K562 (cell line): Measurements from ENCODE around the gene ELMO3. TPM values are rescaled to one million over a fixed set of nuclear protein-coding genes. Genes with fewer than 3 reads are reported as not detected.
A peak's percentile ranks its signal among the peaks of the same experiment; 100 is the strongest.

Experiments used
- BRD9 ChIP-seq: fragments of 450-650 bp; IDR thresholded peaks from 2 replicates; pipeline ENCODE4 v1.6.1; 2018; ENCODE audit warnings: low read depth; ENCODE audit not compliant: partially characterized antibody
- C11orf30 ChIP-seq: fragments of 450-650 bp; IDR thresholded peaks from 2 replicates; pipeline ENCODE4 v1.6.1; 2016; ENCODE audit warnings: low read depth, mild to moderate bottlenecking
- EHMT2 ChIP-seq: fragments of 450-650 bp; IDR thresholded peaks from 2 replicates; pipeline ENCODE4 v1.6.1; 2018; ENCODE audit warnings: antibody characterized with exemption
- ETV1 ChIP-seq: fragments of 450-650 bp; conservative IDR thresholded peaks from 2 replicates; pipeline ENCODE4 v1.6.1; 2016; ENCODE audit warnings: missing genetic modification characterization, control low read depth, low read depth, missing compliant biosample characterization
- FOXA3 ChIP-seq, 2 experiments: fragments of 450-650 bp in 1 of 2; sonication (generic) in 1 of 2; formaldehyde crosslinking; IDR thresholded peaks in 1 of 2; conservative IDR thresholded peaks in 1 of 2; 2 replicates each; pipeline versions ENCODE4 v1.4.0 to v1.8.0; 2020 to 2022; ENCODE audit warnings: mild to moderate bottlenecking in 2 of 2, missing genetic modification reagents in 1 of 2
- FOXK2 ChIP-seq, 2 experiments: fragments of 450-650 bp; IDR thresholded peaks in 1 of 2; conservative IDR thresholded peaks in 1 of 2; 2 replicates each; pipeline ENCODE4 v1.6.1; 2016; ENCODE audit warnings: low read depth in 2 of 2, mild to moderate bottlenecking in 1 of 2
- HMG20A ChIP-seq: fragments of 450-650 bp; formaldehyde crosslinking; conservative IDR thresholded peaks from 2 replicates; pipeline ENCODE4 v1.4.0; 2020; ENCODE audit warnings: mild to moderate bottlenecking, mixed read lengths
- HNRNPLL ChIP-seq: fragments of 200-400 bp; formaldehyde crosslinking; IDR thresholded peaks from 2 replicates; pipeline ENCODE4 v1.6.1; 2017; ENCODE audit warnings: low read length, low read depth, mild to moderate bottlenecking; ENCODE audit not compliant: poor library complexity, severe bottlenecking
- MYC ChIP-seq, 2 experiments: fragments of 250-450 bp in 1 of 2; sonication (Bioruptor Pico) in 1 of 2; IDR thresholded peaks; 2 replicates each; pipeline versions ENCODE4 v1.5.1 to v1.6.1; 2012 to 2021; ENCODE audit warnings: low read depth in 2 of 2, borderline replicate concordance in 1 of 2, improper control_type of control experiment in 1 of 2, low read length in 1 of 2, mild to moderate bottlenecking in 1 of 2, moderate library complexity in 1 of 2
- NFYB ChIP-seq: IDR thresholded peaks from 2 replicates; pipeline ENCODE4 v1.6.1; 2011; ENCODE audit warnings: mild to moderate bottlenecking, moderate library complexity; ENCODE audit not compliant: insufficient read length; ENCODE audit errors: extremely low read depth
- POLR2AphosphoS5 ChIP-seq: IDR thresholded peaks from 2 replicates; pipeline ENCODE4 v1.6.1; 2011; ENCODE audit warnings: mild to moderate bottlenecking, low read depth, low read length, moderate library complexity; ENCODE audit not compliant: control insufficient read depth, insufficient read depth
- POLR2G ChIP-seq: fragments of 200-400 bp; formaldehyde crosslinking; IDR thresholded peaks from 2 replicates; pipeline ENCODE4 v1.6.1; 2017; ENCODE audit warnings: low read depth, mild to moderate bottlenecking, antibody characterized with exemption, low read length, moderate library complexity
- TEAD1 ChIP-seq, 2 experiments: fragments of 450-650 bp in 1 of 2; sonication (generic) in 1 of 2; formaldehyde crosslinking; IDR thresholded peaks; 2 replicates each; pipeline versions ENCODE4 v1.4.0 to v1.8.0; 2020 to 2022; ENCODE audit warnings: mild to moderate bottlenecking in 2 of 2, missing genetic modification reagents in 1 of 2
- ZNF263 ChIP-seq: sonication (generic); formaldehyde crosslinking; IDR thresholded peaks from 2 replicates; pipeline ENCODE4 v1.8.0; 2022; ENCODE audit warnings: mild to moderate bottlenecking, missing genetic modification reagents, borderline replicate concordance
- ZNF311 ChIP-seq: fragments of 250-450 bp; sonication (Bioruptor Pico); IDR thresholded peaks from 2 replicates; pipeline ENCODE4 v1.4.0; 2020; ENCODE audit warnings: mild to moderate bottlenecking, moderate library complexity
- polyA plus RNA-seq, 8 experiments: library from polyadenylated mRNA; depleted of rRNA in 4 of 8; stranded (reverse) in 5 of 8; unstranded in 3 of 8; fragments of >200 nt; fragmentation: Nextera tagmentation in 2 of 8; fragmentation: Illumina TruSeq in 1 of 8; extraction: Ambion mirVana in 2 of 8; extraction: Trizol in 1 of 8; gene quantifications; 2 replicates each; pipeline versions ENCODE4 v1.2.1 to v1.2.3, GENCODE V29; 2011 to 2014; ENCODE audit warnings: inconsistent platforms in 1 of 8, missing spikeins in 1 of 8
- total RNA-seq, 7 experiments: library from RNA; depleted of rRNA in 6 of 7; stranded (reverse); fragments of >200 nt in 6 of 7; fragmentation: Illumina TruSeq in 2 of 7; extraction: Trizol in 2 of 7; gene quantifications; 2 replicates each; pipeline versions ENCODE4 v1.2.1 to v1.2.3, GENCODE V29; 2011 to 2021; ENCODE audit warnings: low replicate concordance in 1 of 7
- TF ChIP-seq, protein P1 (sequence below): fragments of 450-650 bp; IDR thresholded peaks from 2 replicates; pipeline ENCODE4 v1.6.1; 2018; ENCODE audit not compliant: partially characterized antibody
- TF ChIP-seq, protein P2 (sequence below): fragments of 200-800 bp; sonication (Bioruptor generic); IDR thresholded peaks from 2 replicates; pipeline ENCODE4 v1.6.1; 2016; ENCODE audit warnings: missing genetic modification characterization, missing compliant biosample characterization

ELMO3 gene
- total and polyA plus RNA-seq, 9 of the 15 experiments (the other 6 are each of a cell fraction or from before 2014, with no cell fraction given): 0.04 to 5.1 (median 1.5) TPM

DNA sequence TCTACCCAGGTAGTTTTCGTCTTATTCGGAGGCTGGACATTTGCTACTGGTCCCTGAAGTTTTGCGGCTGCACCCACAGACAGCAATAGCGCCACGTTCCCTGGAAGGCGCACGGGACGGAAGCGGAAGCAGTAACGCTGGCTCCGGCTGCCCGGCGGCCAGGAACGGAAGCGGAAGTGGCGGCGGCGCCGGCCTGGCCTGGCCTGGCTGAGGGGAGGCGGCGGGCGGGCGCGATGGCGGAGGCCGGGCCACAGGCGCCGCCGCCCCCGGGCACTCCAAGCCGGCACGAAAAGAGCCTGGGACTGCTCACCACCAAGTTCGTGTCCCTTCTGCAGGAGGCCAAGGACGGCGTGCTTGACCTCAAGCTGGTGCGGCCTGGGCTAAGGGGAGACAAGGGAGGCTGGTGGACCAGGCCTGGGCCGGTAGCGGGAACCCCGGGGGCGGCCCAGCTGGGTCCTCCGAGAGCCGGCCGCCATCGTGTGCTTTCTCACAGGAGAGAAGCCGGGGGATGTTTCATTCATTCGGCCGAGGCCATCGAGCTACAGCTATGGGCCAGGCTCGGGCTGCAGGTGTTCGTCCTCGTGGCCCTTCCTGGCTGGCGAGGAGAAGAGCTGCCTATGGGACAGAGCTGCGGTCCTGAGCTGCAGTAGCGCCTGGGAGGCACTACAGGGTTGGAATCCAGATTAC, 6.8 kb upstream of the ELMO3 start, which contains the start of gene E2F4 (continued):
- 0 out of 4 replicates have a peak, but pooled peaks of 1 of the 2 experiments have one; percentile 35 for TF ChIP-seq FOXA3 (CRISPR knock-in tag; conservative IDR thresholded peaks at IDR 0.05 in 1 of 2, IDR thresholded peaks at IDR 0.05 in 1 of 2)
- TF ChIP-seq FOXK2 (conservative IDR thresholded peaks at IDR 0.05 in 1 of 2, IDR thresholded peaks at IDR 0.05 in 1 of 2; ENCODE audit: low read depth in 2 of 2): peak in 1 of 2 experiments; percentile 58; a peak in 3 of 4 replicates
- no peak for TF ChIP-seq HMG20A
- no peak; the same call in 1 of the 2 replicates for TF ChIP-seq C11orf30
- no peak; the same call in 1 of the 2 replicates for TF ChIP-seq ZNF263 (CRISPR knock-in tag)
- TF ChIP-seq, protein P1, sequence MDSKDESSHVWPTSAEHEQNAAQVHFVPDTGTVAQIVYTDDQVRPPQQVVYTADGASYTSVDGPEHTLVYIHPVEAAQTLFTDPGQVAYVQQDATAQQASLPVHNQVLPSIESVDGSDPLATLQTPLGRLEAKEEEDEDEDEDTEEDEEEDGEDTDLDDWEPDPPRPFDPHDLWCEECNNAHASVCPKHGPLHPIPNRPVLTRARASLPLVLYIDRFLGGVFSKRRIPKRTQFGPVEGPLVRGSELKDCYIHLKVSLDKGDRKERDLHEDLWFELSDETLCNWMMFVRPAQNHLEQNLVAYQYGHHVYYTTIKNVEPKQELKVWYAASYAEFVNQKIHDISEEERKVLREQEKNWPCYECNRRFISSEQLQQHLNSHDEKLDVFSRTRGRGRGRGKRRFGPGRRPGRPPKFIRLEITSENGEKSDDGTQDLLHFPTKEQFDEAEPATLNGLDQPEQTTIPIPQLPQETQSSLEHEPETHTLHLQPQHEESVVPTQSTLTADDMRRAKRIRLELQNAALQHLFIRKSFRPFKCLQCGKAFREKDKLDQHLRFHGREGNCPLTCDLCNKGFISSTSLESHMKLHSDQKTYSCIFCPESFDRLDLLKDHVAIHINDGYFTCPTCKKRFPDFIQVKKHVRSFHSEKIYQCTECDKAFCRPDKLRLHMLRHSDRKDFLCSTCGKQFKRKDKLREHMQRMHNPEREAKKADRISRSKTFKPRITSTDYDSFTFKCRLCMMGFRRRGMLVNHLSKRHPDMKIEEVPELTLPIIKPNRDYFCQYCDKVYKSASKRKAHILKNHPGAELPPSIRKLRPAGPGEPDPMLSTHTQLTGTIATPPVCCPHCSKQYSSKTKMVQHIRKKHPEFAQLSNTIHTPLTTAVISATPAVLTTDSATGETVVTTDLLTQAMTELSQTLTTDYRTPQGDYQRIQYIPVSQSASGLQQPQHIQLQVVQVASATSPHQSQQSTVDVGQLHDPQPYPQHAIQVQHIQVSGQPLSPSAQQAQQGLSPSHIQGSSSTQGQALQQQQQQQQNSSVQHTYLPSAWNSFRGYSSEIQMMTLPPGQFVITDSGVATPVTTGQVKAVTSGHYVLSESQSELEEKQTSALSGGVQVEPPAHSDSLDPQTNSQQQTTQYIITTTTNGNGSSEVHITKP: no peak
- no peak for TF ChIP-seq NFYB
- 0 out of 4 replicates have a peak, but pooled peaks of 1 of the 2 experiments have one; percentile 42 for TF ChIP-seq TEAD1 (CRISPR knock-in tag; IDR thresholded peaks at IDR 0.05)
- peak; percentile 25 for TF ChIP-seq HNRNPLL
- TF ChIP-seq BRD9: no peak
- TF ChIP-seq, protein P2, sequence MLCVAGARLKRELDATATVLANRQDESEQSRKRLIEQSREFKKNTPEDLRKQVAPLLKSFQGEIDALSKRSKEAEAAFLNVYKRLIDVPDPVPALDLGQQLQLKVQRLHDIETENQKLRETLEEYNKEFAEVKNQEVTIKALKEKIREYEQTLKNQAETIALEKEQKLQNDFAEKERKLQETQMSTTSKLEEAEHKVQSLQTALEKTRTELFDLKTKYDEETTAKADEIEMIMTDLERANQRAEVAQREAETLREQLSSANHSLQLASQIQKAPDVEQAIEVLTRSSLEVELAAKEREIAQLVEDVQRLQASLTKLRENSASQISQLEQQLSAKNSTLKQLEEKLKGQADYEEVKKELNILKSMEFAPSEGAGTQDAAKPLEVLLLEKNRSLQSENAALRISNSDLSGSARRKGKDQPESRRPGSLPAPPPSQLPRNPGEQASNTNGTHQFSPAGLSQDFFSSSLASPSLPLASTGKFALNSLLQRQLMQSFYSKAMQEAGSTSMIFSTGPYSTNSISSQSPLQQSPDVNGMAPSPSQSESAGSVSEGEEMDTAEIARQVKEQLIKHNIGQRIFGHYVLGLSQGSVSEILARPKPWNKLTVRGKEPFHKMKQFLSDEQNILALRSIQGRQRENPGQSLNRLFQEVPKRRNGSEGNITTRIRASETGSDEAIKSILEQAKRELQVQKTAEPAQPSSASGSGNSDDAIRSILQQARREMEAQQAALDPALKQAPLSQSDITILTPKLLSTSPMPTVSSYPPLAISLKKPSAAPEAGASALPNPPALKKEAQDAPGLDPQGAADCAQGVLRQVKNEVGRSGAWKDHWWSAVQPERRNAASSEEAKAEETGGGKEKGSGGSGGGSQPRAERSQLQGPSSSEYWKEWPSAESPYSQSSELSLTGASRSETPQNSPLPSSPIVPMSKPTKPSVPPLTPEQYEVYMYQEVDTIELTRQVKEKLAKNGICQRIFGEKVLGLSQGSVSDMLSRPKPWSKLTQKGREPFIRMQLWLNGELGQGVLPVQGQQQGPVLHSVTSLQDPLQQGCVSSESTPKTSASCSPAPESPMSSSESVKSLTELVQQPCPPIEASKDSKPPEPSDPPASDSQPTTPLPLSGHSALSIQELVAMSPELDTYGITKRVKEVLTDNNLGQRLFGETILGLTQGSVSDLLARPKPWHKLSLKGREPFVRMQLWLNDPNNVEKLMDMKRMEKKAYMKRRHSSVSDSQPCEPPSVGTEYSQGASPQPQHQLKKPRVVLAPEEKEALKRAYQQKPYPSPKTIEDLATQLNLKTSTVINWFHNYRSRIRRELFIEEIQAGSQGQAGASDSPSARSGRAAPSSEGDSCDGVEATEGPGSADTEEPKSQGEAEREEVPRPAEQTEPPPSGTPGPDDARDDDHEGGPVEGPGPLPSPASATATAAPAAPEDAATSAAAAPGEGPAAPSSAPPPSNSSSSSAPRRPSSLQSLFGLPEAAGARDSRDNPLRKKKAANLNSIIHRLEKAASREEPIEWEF (CRISPR knock-in tag): no peak
- TF ChIP-seq POLR2G: peak; percentile 90
- peak; percentile 79 for TF ChIP-seq MYC (IDR thresholded peaks at IDR 0.05; ENCODE audit: low read depth, low read length)
- TF ChIP-seq MYC (CRISPR knock-in tag; IDR thresholded peaks at IDR 0.05; ENCODE audit: borderline replicate concordance, low read depth): peak; percentile 43; the same call in 1 of the 2 replicates
- peak; percentile 69 for TF ChIP-seq ETV1
- TF ChIP-seq ZNF311 (CRISPR knock-in tag): no peak
- peak; percentile 55; the same call in 1 of the 2 replicates for TF ChIP-seq POLR2AphosphoS5
- TF ChIP-seq EHMT2: no peak; the same call in 1 of the 2 replicates
